ENCODE data around the gene PBX1.

PBX1 gene

GRCh38 chr1:164675342-164675904 is 116.4 kb downstream of the PBX1 start:
- no peak overlapping the region for H3K27ac ChIP-seq
- TF ChIP-seq CTCF (conservative IDR thresholded peaks at IDR 0.05), result no peak

GRCh38 chr1:164678136-164678700 is 119.2 kb downstream of the PBX1 start:
- H3K27ac ChIP-seq, result no peak overlapping the region
- no peak for TF ChIP-seq CTCF (conservative IDR thresholded peaks at IDR 0.05)

- no peak for TF ChIP-seq CTCF (conservative IDR thresholded peaks at IDR 0.05)
- no peak overlapping the region for H3K27ac ChIP-seq
These were observed 123.6 kb downstream of the PBX1 start for GRCh38 chr1:164682570-164682969.

- TF ChIP-seq CTCF (conservative IDR thresholded peaks at IDR 0.05), result no peak
These were observed 124.3 kb downstream of the PBX1 start for GRCh38 chr1:164683235-164683634.

GRCh38 chr1:164685266-164686035 is 126.5 kb downstream of the PBX1 start:
- H3K27ac ChIP-seq, result no peak overlapping the region
- TF ChIP-seq CTCF (conservative IDR thresholded peaks at IDR 0.05), result no peak

More at GRCh38 chr1:164683235-164683634, 124.3 kb downstream of the PBX1 start:
- H3K27ac ChIP-seq, result no peak overlapping the region

- no peak overlapping the region for H3K27ac ChIP-seq
- TF ChIP-seq CTCF (conservative IDR thresholded peaks at IDR 0.05), result no peak
These were observed 128.8 kb downstream of the PBX1 start for GRCh38 chr1:164687777-164688176.

GRCh38 chr1:164688791-164689190 is 129.8 kb downstream of the PBX1 start:
- no peak for TF ChIP-seq CTCF (conservative IDR thresholded peaks at IDR 0.05)
- H3K27ac ChIP-seq, result no peak overlapping the region

Data from VCaP (cell line).